MCF 10A (cell line): Measurements from ENCODE around the gene ABCF2. TPM values are rescaled to one million over a fixed set of nuclear protein-coding genes. Genes with fewer than 3 reads are reported as not detected.

ENCODE experiments used
- BruUV-seq: library from RNA; stranded (reverse); fragments of 400-500 nt; replicated peaks from 2 replicates; lab custom pipeline; 2021; lab: Mats Ljungman, UMichigan
- CTCF ChIA-PET: fragments of 300-600 bp; sonication (Branson Sonifier 250); formaldehyde crosslinking; extraction: SDS; loops from one replicate; lab custom pipeline; 2021; ENCODE audit warnings: antibody characterized with exemption, inconsistent platforms; lab: Yijun Ruan, JAX
- POLR2A ChIA-PET: fragments of 300-600, 350-650 bp; sonication (Branson Sonifier 250); formaldehyde crosslinking; extraction: SDS; loops from one replicate; lab custom pipeline; 2020; ENCODE audit warnings: antibody characterized with exemption, inconsistent platforms; lab: Yijun Ruan, JAX
- DNase-seq: peaks from one replicate; pipeline ENCODE4 v3.0.0-alpha.2; 2018; ENCODE audit not compliant: unreplicated experiment
- H3K27ac Mint-ChIP-seq: one replicate; pipeline ENCODE4 v1.8.0; 2022; ENCODE audit warnings: mild to moderate bottlenecking, low read depth, mixed read lengths; ENCODE audit not compliant: unreplicated experiment
- H3K27me3 Mint-ChIP-seq: one replicate; pipeline ENCODE4 v1.8.0; 2022; ENCODE audit warnings: mixed read lengths; ENCODE audit not compliant: insufficient read depth, unreplicated experiment
- H3K36me3 Mint-ChIP-seq: one replicate; pipeline ENCODE4 v1.8.0; 2022; ENCODE audit warnings: mild to moderate bottlenecking, moderate library complexity, mixed read lengths; ENCODE audit not compliant: insufficient read depth, unreplicated experiment
- H3K4me1 Mint-ChIP-seq: one replicate; pipeline ENCODE4 v1.8.0; 2022; ENCODE audit warnings: mixed read lengths; ENCODE audit not compliant: insufficient read depth, unreplicated experiment
- H3K4me3 Mint-ChIP-seq: one replicate; pipeline ENCODE4 v1.8.0; 2022; ENCODE audit warnings: mild to moderate bottlenecking, moderate library complexity, mixed read lengths; ENCODE audit not compliant: unreplicated experiment
- H3K9me3 Mint-ChIP-seq: one replicate; pipeline ENCODE4 v1.8.0; 2022; ENCODE audit warnings: mixed read lengths; ENCODE audit not compliant: unreplicated experiment
- CTCF ChIP-seq: fragments of 200-600 bp; IDR thresholded peaks from one replicate; pipeline ENCODE4 v1.8.0; 2022; ENCODE audit warnings: antibody characterized with exemption, mild to moderate bottlenecking; ENCODE audit not compliant: unreplicated experiment
- intact Hi-C: fragments of 100-400 bp; cut with micrococcal nuclease; formaldehyde crosslinking; loops from 2 replicates; pipeline ENCODE4 v1.14.1; 2022
- total RNA-seq: library from RNA; stranded (reverse); gene quantifications from 2 replicates; pipeline ENCODE4 v1.2.3, GENCODE V29; 2022

Gene ABCF2
- total RNA-seq, 1 experiment from 2014 or later, result 72.4 TPM

DNA sequence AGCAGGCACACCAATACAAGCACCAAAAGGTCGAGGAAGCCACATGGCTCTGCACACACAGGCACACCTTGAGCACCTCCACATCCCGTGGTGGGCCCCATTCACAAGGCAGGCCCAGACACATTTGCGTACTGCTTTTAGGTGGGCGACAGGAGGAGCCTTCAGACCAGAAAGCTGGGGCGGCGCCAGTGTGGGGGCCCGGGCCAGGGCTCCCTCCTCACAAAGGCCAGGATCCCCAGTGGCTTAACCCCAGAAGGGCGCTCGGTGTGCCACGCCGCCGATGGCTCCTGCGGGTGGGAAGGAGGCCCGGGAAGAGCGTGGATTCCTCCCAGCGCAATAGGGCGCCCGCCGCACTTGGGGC, 24.3 kb upstream of the ABCF2 start:
- Mint-ChIP-seq H3K4me1 (peaks cover 37% of the 10 kb centered on the region), H3K9me3 (no peaks in the 10 kb centered on the region), H3K27me3 (peaks cover 20% of the 10 kb centered on the region), H3K27ac (no peak overlapping the region), H3K4me3 (peak overlapping the region; percentile 63), H3K36me3 (no peaks in the 10 kb centered on the region)
- POLR2A ChIA-PET, result interaction anchor here (1.4 to 1.7 kb wide), 3 partner anchors 8 to 24 kb away, joined by 4 to 19 read pairs (median 5); partner anchors contain the start of gene ABCF2
- intact Hi-C loops, result no loop called here
- no peak for DNase-seq
- CTCF ChIA-PET, result interaction anchor here (0.6 to 1.0 kb wide), 3 partner anchors 51 to 160 kb away, joined by 3 read pairs; no protein-coding TSS in a partner anchor
- TF ChIP-seq CTCF, result no peak
- no TSS peak for BruUV-seq

DNA sequence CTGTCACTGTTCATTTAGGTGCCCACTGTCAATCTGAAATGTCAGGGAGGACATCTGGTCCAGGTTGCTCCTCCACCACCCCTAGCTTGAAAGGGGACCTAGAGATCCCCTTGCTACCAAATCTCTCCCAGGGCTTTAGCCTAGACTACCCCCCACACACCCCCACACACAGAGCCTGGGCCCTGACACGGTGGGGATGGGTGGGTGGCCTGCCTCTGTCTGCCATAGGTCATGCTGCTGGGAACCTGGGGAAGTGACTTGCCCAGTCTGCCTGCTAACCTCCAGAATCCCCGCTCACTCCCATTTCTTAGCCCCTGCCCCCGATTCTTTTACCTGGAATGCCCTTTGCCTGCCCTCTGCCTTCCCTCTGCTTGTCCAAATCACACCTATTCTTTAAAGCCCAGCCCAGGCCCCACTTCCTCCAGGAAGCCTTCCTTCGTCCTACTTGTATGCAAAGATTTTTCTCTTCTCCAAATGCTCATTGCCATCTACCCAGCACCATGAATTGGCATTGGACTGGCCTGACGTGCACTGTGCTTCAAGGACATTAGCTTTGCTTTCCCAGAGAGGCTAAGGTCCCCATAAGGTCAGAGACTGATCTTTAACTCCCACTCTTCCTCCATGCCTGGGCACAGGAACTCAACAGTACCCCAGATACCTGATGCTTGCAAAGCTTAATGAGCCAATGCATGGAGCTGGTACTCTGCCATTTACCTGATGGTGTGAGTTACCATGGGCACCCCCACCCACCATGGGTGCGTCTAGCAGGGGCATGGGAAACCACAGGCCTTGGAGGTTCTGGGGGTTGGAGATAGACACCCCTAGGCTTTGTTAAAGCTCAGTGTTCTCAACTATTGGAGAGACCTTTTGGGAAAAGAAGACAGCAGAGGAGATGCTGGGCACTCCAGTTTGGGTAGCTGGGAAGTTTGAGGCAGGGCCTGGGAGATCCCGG, 23.5 kb upstream of the ABCF2 start:
- DNase-seq, result no peak
- no peaks in the 10 kb centered on the region for H3K9me3 Mint-ChIP-seq
- H3K4me3 Mint-ChIP-seq, result peak overlapping the region; percentile 63
- TF ChIP-seq CTCF, result no peak
- ChIA-PET POLR2A (interaction anchor here (0.6 to 2.2 kb wide), 3 partner anchors 18 to 1628 kb away, joined by 3 to 6 read pairs (median 3); partner anchors contain the start of genes ABCF2 and CHPF2), CTCF (interaction anchor here (0.6 to 1.1 kb wide), 5 partner anchors 16 to 1624 kb away, joined by 3 read pairs; no protein-coding TSS in a partner anchor)
- H3K27ac Mint-ChIP-seq, result no peak overlapping the region
- intact Hi-C loops, result no loop called here
- no peaks in the 10 kb centered on the region for H3K36me3 Mint-ChIP-seq
- no TSS peak for BruUV-seq
- H3K4me1 Mint-ChIP-seq, result peaks cover 42% of the 10 kb centered on the region
- H3K27me3 Mint-ChIP-seq, result peaks cover 11% of the 10 kb centered on the region

- POLR2A ChIA-PET, result interaction anchor here (0.7 to 2.2 kb wide), 3 partner anchors 10 to 23 kb away, joined by 3 to 6 read pairs (median 3); partner anchors contain the start of genes ABCF2 and CHPF2
- no peak for TF ChIP-seq CTCF
- Mint-ChIP-seq H3K27ac (peak overlapping the region; percentile 55), H3K36me3 (no peaks in the 10 kb centered on the region), H3K9me3 (no peaks in the 10 kb centered on the region), H3K4me3 (peak overlapping the region; percentile 90), H3K4me1 (peaks cover 42% of the 10 kb centered on the region), H3K27me3 (peaks cover 4% of the 10 kb centered on the region)
- intact Hi-C loops, result no loop called here
- no TSS peak for BruUV-seq
- DNase-seq, result peak; percentile 53
- CTCF ChIA-PET, result interaction anchor here (1.1 kb wide), 1 partner anchor 15 kb away, joined by 3 read pairs; no protein-coding TSS in a partner anchor
Observed at GRCh38 chr7:151249732-151250072, 22.7 kb upstream of the ABCF2 start.
